ENCODE measurements around the gene AICDA.
"Not testable (repeated sequence)": the region's sequence is repeated elsewhere in the genome, so short reads cannot be mapped to it uniquely, and the experiment has no call there.

The AICDA gene

GRCh38 chr12:8612629-8613028 is at the start of gene AICDA:
AICDA (minus strand) TSS chr12:8612859; CDS start chr12:8612767, 92 bp downstream.
- no peak for DNase-seq (ENCODE audit: low read depth)

GRCh38 chr12:8661751-8662150 is 49.1 kb upstream of the AICDA start:
- DNase-seq (ENCODE audit: low read depth): no peak

DNA sequence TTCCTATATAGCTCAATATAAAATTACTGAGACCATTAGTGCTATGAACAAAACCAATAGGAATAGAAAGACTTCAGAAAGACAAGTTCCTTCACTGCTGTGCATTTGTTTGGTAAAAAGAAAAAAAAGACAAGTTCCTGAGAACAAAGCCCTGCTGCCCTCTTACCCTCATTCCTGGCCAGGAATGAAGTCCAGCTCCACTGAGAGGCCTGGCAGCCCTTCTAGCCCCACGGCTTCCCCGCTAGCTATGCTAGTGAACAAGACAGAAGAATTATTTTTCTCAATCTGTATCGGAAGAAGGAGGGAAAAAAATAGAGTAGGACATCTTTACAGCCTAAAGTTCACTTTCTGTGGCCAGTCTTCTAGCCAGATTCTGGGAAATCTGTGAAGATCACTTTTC is 48.4 kb upstream of the AICDA start:
- no peak for DNase-seq (ENCODE audit: low read depth)

- DNase-seq (ENCODE audit: low read depth): no peak
Measured at GRCh38 chr12:8658346-8658745, 45.7 kb upstream of the AICDA start.

- no peak for DNase-seq (ENCODE audit: low read depth)
Measured at GRCh38 chr12:8655421-8655820, 42.8 kb upstream of the AICDA start.

GRCh38 chr12:8648576-8649205 is 36.0 kb upstream of the AICDA start:
- no peak for DNase-seq (ENCODE audit: low read depth)

DNA sequence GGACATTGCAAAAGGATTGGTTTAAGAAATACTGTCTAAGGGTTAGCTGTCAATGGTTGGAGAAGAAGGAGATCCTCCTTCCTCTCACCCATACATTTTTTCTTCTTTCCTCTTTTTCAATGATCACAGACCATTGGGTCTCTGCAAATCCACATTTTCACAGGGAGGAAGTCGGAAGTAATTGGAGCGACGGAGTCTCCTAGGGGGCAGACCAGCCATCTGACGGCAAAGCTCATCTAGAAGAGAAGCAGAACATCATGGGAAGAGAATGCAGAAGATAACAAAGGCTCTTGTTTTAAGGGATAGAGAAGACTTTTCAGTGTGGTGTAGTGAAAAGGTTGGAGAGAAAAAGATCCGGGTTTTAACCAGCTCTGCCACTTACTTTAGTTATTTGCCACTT is 35.3 kb upstream of the AICDA start:
- no peak for DNase-seq (ENCODE audit: low read depth)

DNA sequence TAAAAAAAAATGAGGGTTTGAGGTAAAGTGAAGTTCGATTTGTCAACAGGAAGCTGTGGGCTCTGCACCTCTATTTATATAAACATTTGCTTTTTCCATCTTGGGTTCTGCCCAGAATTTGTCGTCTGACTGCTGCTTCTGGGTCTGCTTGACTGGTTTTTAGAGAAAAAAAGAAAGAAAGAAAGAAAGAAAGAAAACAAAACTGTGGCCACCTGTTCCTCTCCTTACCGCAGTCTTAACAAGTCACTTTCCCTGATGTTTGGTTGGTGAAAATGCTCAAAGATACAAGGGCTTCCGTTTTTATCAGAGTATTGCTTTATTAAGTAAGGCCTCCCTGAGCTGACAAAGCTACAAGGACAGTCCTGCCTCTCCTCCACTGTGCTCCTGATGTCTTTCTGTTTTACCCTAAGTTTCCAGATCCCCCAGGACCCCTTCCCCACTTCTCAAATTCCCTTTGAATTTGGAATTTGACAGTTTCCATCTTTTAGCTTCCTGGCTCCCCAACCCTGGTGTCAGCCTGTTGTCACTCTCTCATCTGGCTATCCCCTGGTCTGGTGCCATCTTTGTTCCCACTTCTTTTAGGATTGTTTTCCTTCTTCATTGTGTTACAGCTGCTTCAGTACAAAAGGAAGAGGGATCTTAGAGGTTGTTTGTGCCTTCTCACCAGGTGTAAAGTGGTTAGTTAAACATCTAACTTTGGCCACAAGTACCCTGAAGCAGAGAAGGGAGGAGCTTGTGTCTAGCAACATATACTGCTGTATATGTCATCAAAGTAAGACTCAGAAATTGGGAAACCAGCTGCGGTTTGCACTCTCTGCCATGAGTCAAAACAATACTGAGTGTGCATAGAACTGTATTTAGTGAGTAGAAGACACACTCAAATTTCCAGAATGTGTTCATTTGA is 31.9 kb upstream of the AICDA start:
- DNase-seq (ENCODE audit: low read depth): no peak

GRCh38 chr12:8642775-8643174 is 30.1 kb upstream of the AICDA start:
- no peak for DNase-seq (ENCODE audit: low read depth)

GRCh38 chr12:8639936-8640335 is 27.3 kb upstream of the AICDA start:
- DNase-seq (ENCODE audit: low read depth): no peak

GRCh38 chr12:8638951-8639350 is 26.3 kb upstream of the AICDA start:
- no peak for DNase-seq (ENCODE audit: low read depth)

GRCh38 chr12:8637666-8638065 is 25.0 kb upstream of the AICDA start:
- DNase-seq (ENCODE audit: low read depth): no peak

- no peak for DNase-seq (ENCODE audit: low read depth)
Measured at GRCh38 chr12:8637244-8637643, 24.6 kb upstream of the AICDA start.

DNA sequence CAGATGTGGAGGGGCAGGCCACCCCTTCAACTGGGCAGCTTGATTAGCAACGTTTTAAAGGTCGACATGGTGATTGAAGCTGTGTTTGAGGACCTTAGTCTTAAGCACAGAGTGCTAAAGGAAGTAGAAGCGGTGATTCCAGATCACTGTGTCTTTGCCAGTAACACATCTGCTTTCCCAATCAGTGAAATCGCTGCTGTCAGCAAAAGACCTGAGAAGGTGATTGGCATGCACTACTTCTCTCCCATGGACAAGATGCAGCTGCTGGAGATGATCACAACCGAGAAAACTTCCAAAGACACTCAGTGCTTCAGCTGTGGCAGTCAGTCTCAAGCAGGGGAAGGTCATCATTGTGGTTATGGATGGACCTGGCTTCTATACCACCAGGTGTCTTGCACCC is 23.9 kb upstream of the AICDA start:
- DNase-seq (ENCODE audit: low read depth): no peak

DNA sequence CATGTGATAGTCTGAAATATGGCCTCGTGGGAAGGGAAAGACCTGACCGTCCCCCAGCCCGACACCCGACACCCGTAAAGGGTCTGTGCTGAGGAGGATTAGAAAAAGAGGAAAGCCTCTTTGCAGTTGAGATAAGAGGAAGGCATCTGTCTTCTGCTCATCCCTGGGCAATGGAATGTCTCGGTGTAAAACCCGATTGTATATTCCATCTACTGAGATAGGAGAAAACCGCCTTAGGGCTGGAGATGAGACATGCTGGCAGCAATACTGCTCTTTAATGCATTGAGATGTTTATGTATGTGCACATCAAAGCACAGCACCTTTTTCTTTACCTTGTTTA is 23.3 kb upstream of the AICDA start:
- not testable (repeated sequence) for DNase-seq (ENCODE audit: low read depth)

DNA sequence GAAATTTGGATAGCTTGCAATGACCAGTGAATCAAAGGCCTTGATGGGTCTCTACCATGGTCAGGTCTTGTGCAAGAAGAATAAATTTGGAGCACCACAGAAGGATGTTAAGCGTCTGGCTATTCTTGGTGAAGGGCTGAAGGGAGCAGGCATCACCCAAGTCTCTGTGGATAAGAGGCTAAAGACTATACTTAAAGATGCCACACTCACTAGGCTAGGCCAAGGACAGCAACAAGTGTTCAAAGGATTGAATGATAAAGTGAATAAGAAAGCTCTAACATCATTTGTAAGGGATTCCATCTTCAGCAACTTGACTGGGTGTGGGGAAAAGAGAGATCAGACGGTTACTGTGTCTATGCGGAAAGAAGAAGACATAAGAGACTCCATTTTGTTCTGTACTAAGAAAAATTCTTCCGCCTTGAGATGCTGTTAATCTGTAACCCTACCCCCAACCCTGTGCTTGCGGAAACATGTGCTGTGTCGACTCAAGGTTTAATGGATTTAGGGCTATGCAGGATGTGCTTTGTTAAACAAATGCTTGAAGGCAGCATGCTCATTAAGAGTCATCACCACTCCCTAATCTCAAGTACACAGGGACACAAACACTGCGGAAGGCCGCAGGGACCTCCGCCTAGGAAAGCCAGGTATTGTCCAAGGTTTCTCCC is 22.8 kb upstream of the AICDA start:
- not testable (repeated sequence) for DNase-seq (ENCODE audit: low read depth)

GRCh38 chr12:8630131-8630530 is 17.5 kb upstream of the AICDA start:
- DNase-seq (ENCODE audit: low read depth): no peak

DNA sequence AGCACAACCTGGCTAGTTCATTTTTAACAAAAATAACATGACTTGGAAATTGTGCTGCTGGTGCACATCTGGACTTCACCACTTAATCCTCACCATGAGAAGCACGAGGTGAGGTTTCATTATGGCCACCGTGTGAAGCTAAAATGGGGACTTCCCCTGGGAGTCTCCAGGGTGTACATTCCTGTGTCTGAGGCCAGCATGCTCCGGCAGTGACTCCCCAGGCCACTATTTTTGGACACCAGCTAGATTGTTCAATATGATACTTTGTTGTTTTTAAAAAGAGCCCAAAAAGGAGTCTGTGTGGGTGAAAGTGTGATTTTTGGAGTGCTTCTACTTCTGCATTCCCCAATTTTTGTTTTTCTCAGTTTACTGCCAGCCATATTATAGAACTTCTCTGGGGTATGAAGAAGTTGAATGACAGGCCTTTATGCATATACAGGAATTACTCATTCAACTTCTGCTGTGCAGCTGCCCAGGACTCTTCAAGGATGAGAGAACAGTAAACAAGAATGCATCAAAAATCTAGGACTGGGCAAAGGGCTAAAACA is 16.9 kb upstream of the AICDA start:
- DNase-seq (ENCODE audit: low read depth): no peak

- DNase-seq (ENCODE audit: low read depth): no peak
Measured at GRCh38 chr12:8628731-8629130, 16.1 kb upstream of the AICDA start.

GRCh38 chr12:8624750-8625149 is 12.1 kb upstream of the AICDA start:
- DNase-seq (ENCODE audit: low read depth): not testable (repeated sequence)

DNA sequence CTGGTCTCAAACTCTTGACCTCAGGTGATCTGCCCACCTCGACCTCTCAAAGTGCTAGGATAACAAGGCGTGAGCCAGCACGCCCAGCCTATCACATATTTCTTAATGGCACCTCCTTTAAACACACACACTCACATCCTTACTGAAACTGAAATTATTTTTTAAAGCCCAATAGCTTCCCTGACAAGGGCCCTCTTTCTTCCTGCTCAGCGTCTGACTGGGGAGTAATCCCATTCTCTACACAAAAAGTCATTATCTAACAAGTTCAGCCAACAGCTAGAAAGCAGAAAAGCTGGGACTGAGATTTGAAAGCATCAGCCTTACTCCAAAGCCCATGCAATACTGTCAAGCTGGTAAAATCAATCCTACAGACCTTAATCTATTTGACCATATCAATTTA is 10.0 kb upstream of the AICDA start:
- DNase-seq (ENCODE audit: low read depth): no peak

DNA sequence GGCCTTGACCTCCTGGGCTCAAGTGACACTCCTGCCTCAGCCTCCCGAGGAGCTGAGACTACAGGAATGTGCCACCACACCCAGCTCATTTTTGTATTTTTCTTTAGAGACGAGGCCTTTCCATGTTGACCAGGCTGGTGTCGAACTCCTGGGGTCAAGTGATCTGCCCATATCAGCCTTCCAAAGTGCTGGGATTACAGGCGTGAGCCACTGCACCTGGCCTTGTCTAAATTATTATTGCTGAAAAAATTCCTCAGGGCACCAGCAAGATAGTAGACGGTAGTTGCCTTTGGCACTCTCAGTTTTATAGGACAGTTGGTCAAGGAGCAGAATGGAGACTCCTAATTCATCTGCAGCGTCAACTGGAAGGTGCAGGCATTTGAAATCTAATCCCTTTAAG is 2.5 kb upstream of the AICDA start:
- DNase-seq (ENCODE audit: low read depth): no peak

DNA sequence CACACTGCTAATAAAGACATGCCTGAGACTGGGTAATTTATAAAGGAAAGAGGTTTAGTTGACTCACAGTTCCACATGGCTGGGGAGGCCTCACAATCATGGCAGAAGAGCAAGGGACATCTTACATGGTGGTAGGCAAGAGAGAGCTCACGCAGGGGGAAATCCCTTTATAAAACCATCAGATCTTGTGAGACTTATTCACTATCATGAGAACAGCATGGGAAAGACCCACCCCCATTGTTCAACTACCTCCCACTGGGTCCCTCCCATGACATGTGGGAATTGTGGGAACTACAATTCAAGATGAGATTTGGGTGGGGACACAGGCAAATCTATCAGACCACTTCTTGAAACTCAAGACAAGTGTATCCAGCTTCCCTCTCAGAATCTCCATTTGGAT is 1.2 kb upstream of the AICDA start:
- not testable (repeated sequence) for DNase-seq (ENCODE audit: low read depth)

Measured in fibroblast of the conjunctiva (primary cell).